ENCODE data around the gene TLR6.

The TLR6 gene

GRCh38 chr4:38856524-38857337, at the start of gene TLR6:
TSS of gene TLR6 (minus strand) at chr4:38856817. CDS start at chr4:38829473, 27,344 bp downstream.
- H3K4me3 ChIP-seq (ENCODE audit: low read depth, low read length): no peak within 1 kb of the TSS
- H3K27ac ChIP-seq (ENCODE audit: low read depth, low read length): peak within 1 kb of the TSS; percentile 79
- no peaks in the 10 kb centered on the region for H3K27me3 ChIP-seq (ENCODE audit: control insufficient read depth, insufficient read depth, low read length)
- no peaks in the 10 kb centered on the region for H3K9me3 ChIP-seq (ENCODE audit: control insufficient read depth, insufficient read depth, low read depth, low read length)
- no peak within 1 kb of the TSS for H3K9ac ChIP-seq (ENCODE audit: low read length)
- no peaks in the 10 kb centered on the region for H3K36me3 ChIP-seq (ENCODE audit: control insufficient read depth, insufficient read depth, low read length)
- H3K4me1 ChIP-seq (ENCODE audit: control insufficient read depth, insufficient read depth, low read length): peaks cover 13% of the 10 kb centered on the region

GRCh38 chr4:38905652-38906385, 49.2 kb upstream of the TLR6 start:
- Histone ChIP-seq H3K9ac (ENCODE audit: low read length) (no peak overlapping the region), H3K36me3 (ENCODE audit: control insufficient read depth, insufficient read depth, low read length) (peaks cover 9% of the 10 kb centered on the region; the same call in 1 of the 2 replicates), H3K9me3 (ENCODE audit: control insufficient read depth, insufficient read depth, low read depth, low read length) (no peaks in the 10 kb centered on the region), H3K27me3 (ENCODE audit: control insufficient read depth, insufficient read depth, low read length) (no peaks in the 10 kb centered on the region), H3K4me3 (ENCODE audit: low read depth, low read length) (no peak overlapping the region), H3K4me1 (ENCODE audit: control insufficient read depth, insufficient read depth, low read length) (no peaks in the 10 kb centered on the region), H3K27ac (ENCODE audit: low read depth, low read length) (no peak overlapping the region)

- H3K27ac ChIP-seq (ENCODE audit: low read depth, low read length): no peak overlapping the region
These were observed 48.1 kb upstream of the TLR6 start for GRCh38 chr4:38904682-38905081.

GRCh38 chr4:38904090-38904666, 47.6 kb upstream of the TLR6 start:
- Histone ChIP-seq H3K36me3 (ENCODE audit: control insufficient read depth, insufficient read depth, low read length) (peaks cover 4% of the 10 kb centered on the region; the same call in 1 of the 2 replicates), H3K9me3 (ENCODE audit: control insufficient read depth, insufficient read depth, low read depth, low read length) (no peaks in the 10 kb centered on the region), H3K27me3 (ENCODE audit: control insufficient read depth, insufficient read depth, low read length) (no peaks in the 10 kb centered on the region), H3K9ac (ENCODE audit: low read length) (no peak overlapping the region), H3K4me1 (ENCODE audit: control insufficient read depth, insufficient read depth, low read length) (no peaks in the 10 kb centered on the region), H3K4me3 (ENCODE audit: low read depth, low read length) (no peak overlapping the region), H3K27ac (ENCODE audit: low read depth, low read length) (no peak overlapping the region)

More at GRCh38 chr4:38904682-38905081, 48.1 kb upstream of the TLR6 start:
- no peak overlapping the region for H3K4me3 ChIP-seq (ENCODE audit: low read depth, low read length)
- no peaks in the 10 kb centered on the region for H3K27me3 ChIP-seq (ENCODE audit: control insufficient read depth, insufficient read depth, low read length)
- H3K9me3 ChIP-seq (ENCODE audit: control insufficient read depth, insufficient read depth, low read depth, low read length): no peaks in the 10 kb centered on the region
- H3K9ac ChIP-seq (ENCODE audit: low read length): no peak overlapping the region
- H3K4me1 ChIP-seq (ENCODE audit: control insufficient read depth, insufficient read depth, low read length): no peaks in the 10 kb centered on the region
- H3K36me3 ChIP-seq (ENCODE audit: control insufficient read depth, insufficient read depth, low read length): peaks cover 8% of the 10 kb centered on the region; the same call in 1 of the 2 replicates

- Histone ChIP-seq H3K9me3 (ENCODE audit: control insufficient read depth, insufficient read depth, low read depth, low read length) (no peaks in the 10 kb centered on the region), H3K27me3 (ENCODE audit: control insufficient read depth, insufficient read depth, low read length) (no peaks in the 10 kb centered on the region), H3K9ac (ENCODE audit: low read length) (no peak overlapping the region), H3K27ac (ENCODE audit: low read depth, low read length) (no peak overlapping the region), H3K36me3 (ENCODE audit: control insufficient read depth, insufficient read depth, low read length) (no peaks in the 10 kb centered on the region; the same call in 1 of the 2 replicates), H3K4me3 (ENCODE audit: low read depth, low read length) (no peak overlapping the region), H3K4me1 (ENCODE audit: control insufficient read depth, insufficient read depth, low read length) (no peaks in the 10 kb centered on the region)
These were observed 46.1 kb upstream of the TLR6 start for GRCh38 chr4:38902695-38903094.

GRCh38 chr4:38902221-38902620, 45.6 kb upstream of the TLR6 start:
- Histone ChIP-seq H3K27ac (ENCODE audit: low read depth, low read length) (no peak overlapping the region), H3K36me3 (ENCODE audit: control insufficient read depth, insufficient read depth, low read length) (no peaks in the 10 kb centered on the region; the same call in 1 of the 2 replicates), H3K27me3 (ENCODE audit: control insufficient read depth, insufficient read depth, low read length) (no peaks in the 10 kb centered on the region), H3K9ac (ENCODE audit: low read length) (no peak overlapping the region), H3K4me1 (ENCODE audit: control insufficient read depth, insufficient read depth, low read length) (no peaks in the 10 kb centered on the region), H3K9me3 (ENCODE audit: control insufficient read depth, insufficient read depth, low read depth, low read length) (no peaks in the 10 kb centered on the region), H3K4me3 (ENCODE audit: low read depth, low read length) (no peak overlapping the region)

- no peak overlapping the region for H3K4me3 ChIP-seq (ENCODE audit: low read depth, low read length)
- H3K27me3 ChIP-seq (ENCODE audit: control insufficient read depth, insufficient read depth, low read length): no peaks in the 10 kb centered on the region
- no peak overlapping the region for H3K9ac ChIP-seq (ENCODE audit: low read length)
- H3K4me1 ChIP-seq (ENCODE audit: control insufficient read depth, insufficient read depth, low read length): no peaks in the 10 kb centered on the region
- no peaks in the 10 kb centered on the region for H3K9me3 ChIP-seq (ENCODE audit: control insufficient read depth, insufficient read depth, low read depth, low read length)
- no peak overlapping the region for H3K27ac ChIP-seq (ENCODE audit: low read depth, low read length)
- no peaks in the 10 kb centered on the region for H3K36me3 ChIP-seq (ENCODE audit: control insufficient read depth, insufficient read depth, low read length)
These were observed 41.6 kb upstream of the TLR6 start for GRCh38 chr4:38898245-38898644.

- peaks cover 4% of the 10 kb centered on the region; the same call in 1 of the 2 replicates for H3K36me3 ChIP-seq (ENCODE audit: control insufficient read depth, insufficient read depth, low read length)
- H3K27ac ChIP-seq (ENCODE audit: low read depth, low read length): no peak overlapping the region
- H3K4me3 ChIP-seq (ENCODE audit: low read depth, low read length): no peak overlapping the region
- H3K27me3 ChIP-seq (ENCODE audit: control insufficient read depth, insufficient read depth, low read length): no peaks in the 10 kb centered on the region
- H3K9ac ChIP-seq (ENCODE audit: low read length): no peak overlapping the region
- no peaks in the 10 kb centered on the region for H3K9me3 ChIP-seq (ENCODE audit: control insufficient read depth, insufficient read depth, low read depth, low read length)
- H3K4me1 ChIP-seq (ENCODE audit: control insufficient read depth, insufficient read depth, low read length): no peaks in the 10 kb centered on the region
These were observed 40.3 kb upstream of the TLR6 start for GRCh38 chr4:38896940-38897339.

- H3K4me3 ChIP-seq (ENCODE audit: low read depth, low read length): no peak overlapping the region
- peaks cover 4% of the 10 kb centered on the region; the same call in 1 of the 2 replicates for H3K36me3 ChIP-seq (ENCODE audit: control insufficient read depth, insufficient read depth, low read length)
- H3K27me3 ChIP-seq (ENCODE audit: control insufficient read depth, insufficient read depth, low read length): no peaks in the 10 kb centered on the region
- no peak overlapping the region for H3K27ac ChIP-seq (ENCODE audit: low read depth, low read length)
- no peak overlapping the region for H3K9ac ChIP-seq (ENCODE audit: low read length)
- H3K4me1 ChIP-seq (ENCODE audit: control insufficient read depth, insufficient read depth, low read length): no peaks in the 10 kb centered on the region
- H3K9me3 ChIP-seq (ENCODE audit: control insufficient read depth, insufficient read depth, low read depth, low read length): no peaks in the 10 kb centered on the region
These were observed 37.8 kb upstream of the TLR6 start for GRCh38 chr4:38894322-38894982.

- H3K9me3 ChIP-seq (ENCODE audit: control insufficient read depth, insufficient read depth, low read depth, low read length): no peaks in the 10 kb centered on the region
- peaks cover 4% of the 10 kb centered on the region; the same call in 1 of the 2 replicates for H3K36me3 ChIP-seq (ENCODE audit: control insufficient read depth, insufficient read depth, low read length)
- H3K27ac ChIP-seq (ENCODE audit: low read depth, low read length): no peak overlapping the region
- peaks cover 7% of the 10 kb centered on the region for H3K4me1 ChIP-seq (ENCODE audit: control insufficient read depth, insufficient read depth, low read length)
- H3K27me3 ChIP-seq (ENCODE audit: control insufficient read depth, insufficient read depth, low read length): no peaks in the 10 kb centered on the region
- no peak overlapping the region for H3K9ac ChIP-seq (ENCODE audit: low read length)
- H3K4me3 ChIP-seq (ENCODE audit: low read depth, low read length): no peak overlapping the region
These were observed 34.7 kb upstream of the TLR6 start for GRCh38 chr4:38891051-38891983.
